RPMI8226 (cell line): Measurements from ENCODE around the gene ZNF117.
A peak's percentile ranks its signal among the peaks of the same experiment; 100 is the strongest.
"Not testable (repeated sequence)": the region's sequence is repeated elsewhere in the genome, so short reads cannot be mapped to it uniquely, and the experiment has no call there.

Experiments
- DNase-seq: peaks from one replicate; pipeline ENCODE4 v3.0.0-alpha.2; 2015

ZNF117 gene

DNA sequence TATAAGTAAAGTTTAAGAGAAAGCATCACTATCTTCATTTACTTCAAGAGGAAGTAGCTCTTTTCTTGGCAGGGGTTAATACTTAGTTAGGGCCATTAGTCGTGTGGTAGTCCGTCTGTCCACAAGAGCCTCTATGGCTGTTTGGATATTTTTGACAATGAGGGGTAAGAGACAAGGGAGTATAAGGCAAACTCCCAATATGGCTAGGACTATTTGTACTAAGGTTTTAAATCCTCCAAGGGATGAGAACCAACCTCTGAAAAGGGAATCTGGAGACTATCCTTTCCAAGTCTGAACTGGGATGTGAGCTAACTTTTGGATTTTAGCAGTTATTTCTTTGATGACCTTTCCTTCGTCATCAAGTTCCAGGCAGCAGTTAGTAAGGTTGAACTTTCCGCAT, at the start of gene ZNF117:
Gene ZNF117 (minus strand): TSS at position 101 of the 400 bp plus-strand sequence.
- DNase-seq, result no peak

DNA sequence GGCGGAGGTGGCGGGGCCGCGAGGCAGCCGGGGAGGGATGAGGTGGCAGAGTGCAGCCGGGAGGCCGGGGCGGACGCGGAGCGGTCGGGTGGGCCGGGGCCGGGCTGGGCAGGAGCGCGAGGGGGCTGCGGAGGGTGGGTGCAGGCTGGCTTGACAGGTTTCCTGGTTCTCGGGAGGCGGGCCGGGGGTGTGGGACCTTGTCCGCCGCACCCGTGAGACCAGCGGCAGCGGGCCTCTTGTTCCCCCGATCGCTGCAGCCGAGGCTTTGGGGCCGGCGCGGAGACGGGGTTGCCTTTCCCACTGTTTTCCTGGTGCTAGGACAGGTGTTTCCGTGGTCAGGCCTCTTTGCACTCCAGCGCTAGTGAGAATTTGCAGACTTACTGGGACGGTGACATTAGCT, 47.9 kb upstream of the ZNF117 start:
- peak; percentile 60 for DNase-seq

DNA sequence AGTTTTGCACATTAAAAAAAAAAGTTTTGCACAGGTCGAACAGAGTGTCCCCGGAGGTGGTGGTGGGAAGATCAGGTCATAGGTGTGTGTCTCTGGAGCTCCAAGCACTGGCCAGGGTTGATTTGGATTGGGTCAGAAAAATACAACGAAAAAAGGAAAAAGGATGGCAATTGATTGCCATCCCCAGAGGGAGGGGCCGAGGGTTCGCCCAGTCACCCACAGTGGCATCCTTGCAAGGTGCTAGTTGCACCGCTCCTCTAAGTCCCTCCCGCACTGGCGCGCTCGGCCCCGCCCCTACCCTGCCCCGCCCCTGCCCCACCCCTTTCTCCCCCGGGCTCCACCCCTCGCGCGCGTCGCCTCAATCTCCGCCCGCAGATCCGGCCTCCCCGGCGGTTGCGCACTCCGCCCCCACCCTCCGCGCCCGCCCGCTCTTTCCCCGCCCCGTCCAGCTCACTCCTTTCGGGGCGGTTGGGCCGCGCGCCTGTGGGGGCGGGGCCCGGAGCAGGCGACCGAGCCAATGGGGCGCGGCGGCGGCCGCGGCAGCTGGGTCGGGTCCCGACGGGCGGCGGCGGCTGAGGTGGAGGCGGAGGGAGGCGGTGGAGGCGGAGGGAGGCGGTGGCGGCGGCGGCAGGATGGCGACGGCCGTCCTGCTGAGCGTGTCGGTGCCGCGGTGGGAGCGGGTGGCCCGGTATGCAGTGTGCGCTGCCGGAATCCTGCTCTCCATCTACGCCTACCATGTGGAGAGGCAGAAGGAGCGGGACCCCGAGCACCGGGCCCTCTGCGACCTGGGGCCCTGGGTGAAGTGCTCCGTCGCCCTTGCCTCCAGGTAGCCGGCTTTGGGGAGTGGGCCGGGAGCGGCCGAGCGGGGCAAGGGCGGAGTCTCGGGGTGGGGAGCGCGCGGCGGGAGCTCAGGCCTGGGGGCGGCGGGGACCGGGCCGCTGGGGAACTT, 47.2 kb upstream of the ZNF117 start:
- peak; percentile 97 for DNase-seq

DNA sequence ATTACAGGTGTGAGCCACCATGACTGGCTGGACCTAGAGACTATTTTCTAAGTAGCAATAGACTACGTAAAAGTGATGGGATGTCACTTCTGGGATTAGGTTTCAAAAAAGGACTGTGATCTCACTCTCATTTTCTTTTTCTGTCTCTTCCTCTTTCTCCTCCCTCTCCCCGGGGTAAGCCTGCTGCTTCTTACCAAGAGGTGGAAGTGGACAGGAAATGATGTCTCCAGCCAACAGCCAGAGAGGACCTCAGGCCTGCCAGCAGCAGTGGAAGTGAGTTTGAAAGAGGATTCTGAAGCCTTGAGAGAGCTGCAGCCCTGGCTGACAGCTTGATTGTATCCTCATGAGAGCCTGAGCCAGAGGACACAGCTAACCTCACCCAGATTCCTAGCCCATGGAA, 45.7 kb upstream of the ZNF117 start:
- DNase-seq, result peak; percentile 78

DNA sequence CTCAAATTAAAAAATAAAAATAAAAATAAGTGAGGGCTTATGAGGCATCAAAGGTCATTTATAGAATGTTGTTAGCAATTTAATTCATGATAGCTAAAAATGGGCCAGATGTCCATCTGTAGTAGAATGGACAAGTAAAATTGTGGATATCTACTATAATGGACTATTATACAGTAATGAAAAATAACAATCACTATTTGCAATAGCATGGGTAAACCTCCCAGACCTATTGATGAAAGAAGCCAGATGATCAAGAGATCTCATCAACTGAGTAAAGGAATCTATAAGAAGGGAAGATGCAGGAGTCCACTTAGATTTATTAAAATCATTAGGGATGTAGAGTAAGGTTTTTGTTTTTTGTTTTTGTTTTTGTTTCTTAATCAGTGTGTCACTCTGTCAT, 44.6 kb upstream of the ZNF117 start:
- not testable (repeated sequence) for DNase-seq

DNA sequence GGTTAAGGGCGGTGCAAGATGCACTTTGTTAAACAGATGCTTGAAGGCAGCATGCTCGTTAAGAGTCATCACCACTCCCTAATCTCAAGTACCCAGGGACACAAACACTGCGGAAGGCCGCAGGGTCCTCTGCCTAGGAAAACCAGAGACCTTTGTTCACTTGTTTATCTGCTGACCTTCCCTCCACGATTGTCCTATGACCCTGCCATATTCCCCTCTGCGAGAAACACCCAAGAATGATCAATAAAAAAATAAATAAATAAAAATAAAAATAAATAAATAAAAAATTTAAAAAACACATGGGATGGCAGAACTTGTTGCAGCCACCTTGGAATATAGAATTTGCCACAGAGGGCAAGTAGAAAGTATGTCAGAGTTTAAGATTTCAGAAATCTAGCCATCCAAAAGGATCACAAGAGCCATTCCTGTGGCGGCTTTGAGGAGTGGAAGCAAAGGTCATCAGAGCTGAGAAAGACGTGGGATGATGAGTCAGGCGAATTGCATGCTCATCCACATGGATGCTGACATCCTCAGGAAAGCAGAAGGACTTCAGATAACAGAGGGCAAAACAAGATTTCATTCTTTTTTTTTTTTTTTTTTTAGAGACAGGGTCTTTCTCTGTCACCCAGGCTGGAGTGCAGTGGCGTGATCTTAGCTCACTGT, 43.4 kb upstream of the ZNF117 start:
- not testable (repeated sequence) for DNase-seq

DNA sequence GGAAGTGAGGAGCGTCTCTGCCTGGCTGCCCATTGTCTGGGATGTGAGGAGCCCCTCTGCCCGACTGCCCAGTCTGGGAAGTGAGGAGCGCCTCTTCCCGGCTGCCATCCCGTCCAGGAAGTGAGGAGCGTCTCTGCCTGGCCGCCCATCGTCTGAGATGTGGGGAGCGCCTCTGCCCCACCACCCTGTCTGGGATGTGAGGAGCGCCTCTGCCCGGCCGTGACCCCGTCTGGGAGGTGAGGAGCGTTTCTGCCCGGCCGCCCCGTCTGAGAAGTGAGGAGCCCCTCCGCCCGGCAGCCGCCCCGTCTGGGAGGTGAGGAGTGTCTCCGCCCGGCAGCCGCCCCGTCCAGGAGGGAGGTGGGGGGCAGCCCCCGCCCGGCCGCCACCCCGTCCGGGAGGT, 42.6 kb upstream of the ZNF117 start:
- DNase-seq, result not testable (repeated sequence)

DNA sequence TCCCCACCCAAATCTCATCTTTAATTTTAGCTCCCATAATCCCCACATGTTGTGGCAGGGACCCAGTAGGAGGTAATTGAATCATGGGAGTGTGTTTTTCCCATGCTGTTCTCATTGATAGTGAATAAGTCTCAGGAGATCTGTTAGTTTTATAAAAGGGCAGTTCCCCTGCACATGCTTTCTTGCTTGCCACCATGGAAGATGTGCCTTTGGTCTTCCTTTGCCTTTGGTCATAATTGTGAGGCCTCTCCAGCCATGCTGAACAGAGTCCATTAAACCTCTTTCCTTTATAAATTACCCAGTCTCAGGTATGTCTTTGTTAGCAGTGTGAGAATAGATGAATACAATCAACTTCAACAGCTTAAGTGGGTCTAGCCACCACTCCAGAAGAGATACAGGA, 34.2 kb upstream of the ZNF117 start:
- not testable (repeated sequence) for DNase-seq

DNA sequence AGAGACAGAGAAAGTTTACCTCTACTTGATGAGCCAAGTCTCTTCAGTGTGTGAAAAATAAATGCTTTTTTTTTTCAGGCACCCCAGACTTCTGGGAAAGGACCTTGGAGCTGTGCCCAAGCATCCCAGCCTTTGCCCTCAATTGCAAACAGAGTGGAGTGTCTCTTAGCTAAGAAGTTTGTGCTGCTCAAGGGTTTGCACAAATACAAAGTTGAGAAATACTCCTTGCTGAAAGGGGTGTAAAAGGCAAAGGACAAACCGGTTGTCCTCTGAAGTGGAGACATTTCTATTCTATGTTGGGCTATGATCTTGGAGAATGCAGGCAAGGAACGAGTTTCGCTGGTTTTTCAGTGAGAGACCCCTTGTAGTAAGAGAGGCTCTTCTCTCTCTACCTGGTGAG, 30.1 kb upstream of the ZNF117 start:
- DNase-seq, result not testable (repeated sequence)

DNA sequence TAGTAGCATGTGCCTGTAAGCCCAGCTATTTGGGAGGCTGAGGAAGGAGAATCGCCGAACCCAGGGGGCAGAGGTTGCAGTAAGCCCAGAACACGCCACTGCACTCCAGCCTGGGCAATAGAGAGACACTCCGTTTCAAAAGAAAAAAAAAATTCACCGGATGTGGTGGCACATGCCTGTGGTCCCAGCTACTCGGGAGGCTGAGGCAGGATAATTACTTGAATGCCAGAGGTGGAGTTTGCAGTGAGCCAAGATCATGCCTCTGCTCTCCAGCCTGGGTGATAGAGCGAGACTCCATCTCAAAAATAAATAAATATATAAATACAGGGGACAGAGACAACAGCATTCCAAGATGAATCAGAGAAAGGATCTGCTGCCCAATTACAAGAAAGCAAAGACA, 19.0 kb upstream of the ZNF117 start:
- not testable (repeated sequence) for DNase-seq

DNA sequence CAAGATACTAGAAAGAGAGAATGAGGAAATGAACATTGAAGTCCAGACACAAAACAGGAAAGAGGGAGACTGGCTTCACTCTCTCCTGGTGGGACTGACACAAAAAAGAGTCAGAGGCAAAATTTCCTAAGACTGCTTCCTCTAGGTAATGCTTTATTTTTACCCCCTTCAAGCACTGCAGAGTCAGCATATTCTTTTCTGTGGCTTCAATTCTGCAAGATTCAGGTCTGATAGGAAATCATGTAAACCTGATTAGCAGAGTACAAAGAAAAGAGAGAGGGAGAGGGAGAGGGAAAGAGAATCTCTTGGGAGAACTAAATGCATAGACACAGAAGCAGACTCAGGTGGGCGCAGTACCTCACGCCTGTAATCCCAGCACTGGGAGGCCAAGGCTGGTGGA, 18.6 kb upstream of the ZNF117 start:
- DNase-seq, result not testable (repeated sequence)

DNA sequence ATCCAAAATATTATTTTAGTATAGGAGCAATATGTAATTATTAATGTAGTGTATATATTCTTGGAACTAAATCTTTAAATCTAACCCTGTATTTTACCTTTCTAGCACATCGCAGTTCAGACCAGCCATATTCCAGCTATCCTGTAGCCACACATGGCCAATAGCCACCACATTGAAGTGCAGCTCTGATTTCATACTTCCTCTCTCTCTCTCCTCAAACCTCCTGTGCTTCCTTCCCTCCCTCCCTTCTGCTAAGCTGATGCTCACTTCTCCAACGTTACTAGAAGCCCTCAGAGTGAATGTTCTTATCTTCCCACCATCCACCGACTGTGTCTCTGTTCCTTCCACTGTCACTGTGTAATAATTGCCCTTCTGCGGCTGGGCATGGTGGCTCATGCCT, 16.2 kb upstream of the ZNF117 start:
- DNase-seq, result not testable (repeated sequence)

DNA sequence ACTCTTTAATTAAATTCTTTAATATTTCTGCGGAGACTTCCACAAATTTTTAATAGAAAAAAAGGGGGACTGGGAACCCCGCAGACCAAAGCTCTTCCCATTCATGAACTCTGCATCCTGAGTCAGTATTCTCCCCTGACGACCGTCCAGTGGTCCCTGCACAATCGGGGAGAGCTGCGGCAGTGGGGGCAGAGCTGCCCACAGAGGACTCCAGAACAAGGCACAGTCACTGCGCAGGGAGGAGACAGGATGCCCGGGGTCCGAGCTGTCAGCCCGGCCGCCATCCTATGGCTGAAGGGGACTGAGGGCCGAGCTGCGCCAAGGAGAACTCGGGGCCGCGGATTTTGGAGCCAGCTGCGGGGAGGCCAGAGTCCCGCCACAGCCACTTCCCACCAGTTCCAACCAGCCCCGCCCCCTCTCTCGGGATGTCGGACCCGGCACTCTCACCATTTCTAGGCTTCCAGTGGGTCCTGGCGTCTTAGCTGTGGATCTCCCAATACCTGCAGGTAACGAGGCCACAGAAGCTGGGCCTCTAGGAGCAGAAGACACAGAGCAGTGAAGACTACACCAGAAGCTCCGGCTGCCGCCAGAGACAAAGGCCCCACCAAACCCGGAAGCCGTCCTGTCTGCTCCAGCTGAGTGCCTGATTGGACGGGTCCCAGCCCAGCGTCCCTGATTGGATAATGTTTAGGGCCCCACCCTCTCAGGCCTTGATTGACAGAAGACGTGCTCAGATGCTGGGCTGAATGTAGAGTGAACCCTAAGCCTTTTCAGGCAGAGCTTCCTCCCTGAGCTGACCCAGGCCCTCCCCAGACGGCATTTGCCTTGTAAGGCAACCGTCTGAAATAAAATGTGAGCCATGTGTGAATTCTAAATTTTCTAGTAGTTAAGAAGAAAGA, 15.5 kb upstream of the ZNF117 start, which contains the start of gene ERV3-1:
Gene ERV3-1 (minus strand): TSS at position 594 of the 899 bp plus-strand sequence. CDS start 13,661 bp downstream, outside the sequence.
- DNase-seq, result peak; percentile 98

DNA sequence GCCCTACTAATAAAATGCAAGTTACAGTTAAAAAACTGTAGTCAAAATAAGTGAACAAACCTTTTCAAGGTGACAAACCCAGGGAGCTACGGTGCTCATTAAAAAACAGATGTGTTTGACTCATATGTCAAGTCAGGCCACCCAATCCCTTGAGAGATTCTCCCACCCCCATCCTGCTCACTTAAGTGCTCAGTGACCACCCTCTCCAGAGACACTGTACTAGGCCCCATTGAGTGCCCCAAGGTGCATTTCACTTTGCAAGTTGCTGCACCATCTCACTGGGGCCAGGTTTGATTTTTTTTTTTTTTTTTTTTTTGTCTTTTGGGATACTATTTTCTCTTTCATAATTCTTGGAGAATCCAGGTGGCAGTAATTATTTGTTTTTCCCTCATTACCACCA, 13.7 kb upstream of the ZNF117 start:
- DNase-seq, result no peak

DNA sequence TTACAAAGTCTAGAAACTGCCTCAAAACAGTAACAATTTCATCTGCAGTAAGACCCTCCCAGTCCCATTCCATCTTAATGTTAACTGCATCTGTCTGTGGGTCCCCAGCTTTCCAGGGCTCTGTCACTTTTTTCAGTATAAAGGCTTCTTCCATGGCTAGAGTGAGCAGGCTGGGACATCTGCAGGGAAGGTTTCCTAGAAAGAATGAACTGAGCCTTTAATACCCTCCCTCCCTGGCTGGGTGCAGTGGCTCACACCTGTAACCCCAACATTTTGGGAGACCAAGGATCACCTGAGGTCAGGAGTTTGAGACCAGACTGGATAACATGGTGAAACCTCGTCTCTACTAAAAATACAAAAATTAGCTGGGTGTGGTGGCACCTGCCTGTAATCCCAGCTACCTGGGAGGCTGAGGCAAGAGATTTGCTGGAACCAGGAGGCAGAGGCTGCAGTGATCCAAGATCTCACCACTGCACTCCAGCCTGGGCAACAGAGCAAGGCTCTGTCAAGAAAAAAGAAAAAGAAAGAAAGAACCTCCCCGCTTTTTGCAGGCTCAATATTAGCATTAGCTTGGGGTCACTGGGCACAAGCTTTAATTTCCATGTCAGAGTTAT, 12.2 kb upstream of the ZNF117 start:
- no peak for DNase-seq

DNA sequence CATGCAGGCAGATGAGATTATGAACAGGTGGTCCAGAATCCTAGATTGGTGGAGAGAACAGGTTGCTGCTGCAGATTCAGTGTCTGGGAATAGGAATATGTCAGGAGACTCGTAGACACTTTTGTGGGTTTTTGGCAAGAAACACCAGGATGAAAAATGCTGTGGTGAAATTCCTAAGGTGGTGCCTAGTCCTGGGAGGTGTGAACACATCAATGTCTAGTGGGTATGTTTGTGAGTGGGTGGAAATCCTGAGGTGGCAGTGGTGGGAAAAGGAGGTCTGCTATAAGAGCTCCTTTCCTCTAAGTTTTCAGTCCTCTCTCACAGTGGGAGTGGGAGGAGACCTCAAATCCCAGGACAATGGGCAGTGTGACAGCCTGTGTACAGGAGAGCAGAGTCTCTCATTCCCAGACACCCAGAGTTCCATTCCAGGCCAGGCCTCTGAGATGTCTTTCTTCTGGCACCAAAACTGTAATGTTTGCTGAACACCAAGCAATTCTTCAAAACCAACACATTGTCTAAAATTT, 10.5 kb upstream of the ZNF117 start:
- DNase-seq, result no peak

DNA sequence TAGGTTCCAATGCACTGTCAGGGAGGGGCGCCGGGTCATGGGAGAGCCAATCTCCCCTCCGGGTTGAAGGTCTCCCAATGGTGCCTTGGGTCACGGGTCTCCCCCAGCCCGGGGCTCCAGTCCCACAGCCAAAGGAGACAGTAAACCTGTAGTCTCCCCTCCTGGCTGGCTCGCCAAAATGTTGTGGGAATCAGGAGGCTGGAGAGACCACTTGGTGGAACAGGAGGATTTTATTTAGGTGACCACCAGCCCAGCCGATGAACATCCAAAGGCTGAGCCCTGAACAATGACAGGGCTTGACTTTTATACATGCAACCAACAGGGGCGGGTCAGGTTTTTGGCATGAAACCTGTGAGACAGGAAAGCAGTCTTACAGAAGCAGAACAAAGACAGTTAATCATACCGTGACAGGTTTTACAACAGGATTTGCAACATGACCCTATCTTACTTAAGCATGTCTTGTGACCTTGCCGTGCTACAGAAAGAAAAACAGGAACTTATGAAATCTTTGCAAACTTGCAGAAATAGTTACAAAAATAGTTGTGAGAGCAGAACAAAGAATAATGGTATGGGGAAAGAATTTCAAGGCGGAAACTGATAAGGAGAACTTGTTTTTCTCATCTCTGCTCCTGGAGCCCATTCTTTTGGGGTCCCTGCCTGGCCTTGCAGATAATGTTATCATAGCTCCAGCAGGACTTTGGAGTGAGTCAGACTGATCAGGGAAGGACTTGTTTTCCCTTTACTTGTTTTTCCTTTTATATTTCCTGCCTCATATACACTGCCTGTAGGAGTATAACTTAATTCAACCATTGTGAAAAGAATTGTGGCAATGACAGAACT, 8.5 kb upstream of the ZNF117 start:
- DNase-seq, result peak; percentile 75

DNA sequence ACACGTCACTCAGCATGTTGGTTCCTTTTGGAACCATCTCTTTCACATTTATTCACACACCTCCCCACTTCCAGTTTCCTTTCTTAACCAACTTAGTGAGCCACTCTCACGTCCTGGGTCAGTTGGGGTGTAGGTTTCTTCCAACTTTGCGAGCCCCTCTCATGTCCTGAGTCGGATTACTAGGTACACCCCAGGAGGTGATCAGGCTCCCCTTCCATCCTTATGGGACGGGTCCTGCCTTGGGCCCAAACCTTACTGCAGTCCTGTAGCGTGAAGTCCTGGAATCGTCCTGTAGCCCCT, 8.0 kb upstream of the ZNF117 start:
- DNase-seq, result no peak

DNA sequence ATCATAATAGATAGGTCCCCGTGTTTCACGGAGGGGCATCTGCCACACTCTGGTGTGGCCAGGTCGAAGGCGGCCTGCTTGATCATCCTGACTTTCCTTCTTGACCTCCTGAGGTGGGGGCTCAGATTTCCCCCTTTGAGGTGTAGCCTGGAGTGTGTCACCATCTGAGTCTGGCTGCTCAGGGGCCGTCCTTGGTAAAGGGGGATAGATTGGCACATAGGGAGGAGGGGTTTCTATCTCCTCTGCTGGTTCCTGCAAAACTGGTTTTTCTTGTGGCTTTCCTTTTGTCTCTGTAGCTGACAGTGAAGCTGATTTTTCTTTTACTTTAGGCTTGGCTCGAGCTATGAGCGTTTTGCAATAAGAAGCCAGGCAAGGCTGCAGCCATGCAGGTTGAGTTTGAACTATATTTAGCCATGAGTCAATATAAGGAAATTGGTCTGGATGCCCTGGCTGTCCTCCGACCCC, 7.1 kb upstream of the ZNF117 start:
- DNase-seq, result no peak

DNA sequence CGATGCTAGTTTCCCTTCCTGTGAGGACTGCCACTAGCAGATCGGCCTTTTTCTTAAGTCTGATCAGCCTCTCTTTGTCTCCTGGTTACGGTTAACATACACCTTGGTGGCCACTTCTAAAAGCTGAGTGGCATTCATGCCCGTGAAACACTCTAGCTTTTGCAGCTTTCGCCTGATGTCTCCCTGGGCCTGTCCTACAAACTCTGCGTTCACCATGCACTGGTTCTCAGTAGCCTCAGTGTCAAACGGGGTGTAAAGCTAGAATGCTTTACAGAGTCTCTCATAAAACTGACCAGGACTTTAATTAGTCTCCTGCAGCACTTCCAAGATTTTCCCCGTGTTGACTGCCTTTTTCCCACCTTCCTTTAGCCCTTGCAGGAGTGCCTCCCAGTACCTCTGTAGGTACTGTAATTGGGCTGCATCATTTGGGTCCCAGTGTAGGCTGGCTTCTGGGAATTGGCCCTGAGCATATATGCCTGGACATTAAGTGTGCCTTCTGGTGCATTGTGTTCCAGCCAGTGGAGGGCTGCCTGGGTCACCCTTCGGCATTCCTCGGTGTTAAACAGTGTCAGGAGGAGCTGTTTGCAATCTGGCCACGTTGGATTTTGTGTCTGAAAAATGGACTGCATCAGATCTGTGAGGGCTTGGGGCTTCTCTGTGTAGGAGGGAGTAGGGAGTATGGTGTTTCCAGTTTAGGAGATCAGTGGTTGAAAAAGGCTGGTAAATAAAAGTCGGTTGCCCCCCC, 6.5 kb upstream of the ZNF117 start:
- no peak for DNase-seq

DNA sequence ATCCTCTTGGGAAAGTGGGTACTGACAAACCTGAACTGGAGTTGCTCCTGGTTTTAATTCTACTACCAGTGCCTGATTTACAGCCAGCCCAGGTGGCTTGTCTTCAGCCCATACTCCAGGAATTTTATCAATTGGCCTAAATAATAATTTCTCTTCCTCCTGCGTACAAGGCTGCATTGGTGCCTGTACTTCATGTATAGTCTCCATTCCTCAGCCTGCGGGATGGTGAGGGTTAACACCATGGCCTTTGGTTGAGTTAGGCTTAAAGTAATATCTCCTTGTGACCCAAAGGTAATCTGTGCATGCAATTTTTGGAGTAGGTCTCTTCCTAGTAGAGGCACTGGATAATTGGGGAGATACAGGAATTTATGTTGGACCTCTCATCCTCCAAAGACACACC, 5.5 kb upstream of the ZNF117 start:
- no peak for DNase-seq
